Ishikawa (cell line): ENCODE measurements around the gene KRT84.

Experiments
- CEBPB ChIP-seq: IDR thresholded peaks from 2 replicates; pipeline ENCODE4 v1.6.1; 2012
- CREB1 ChIP-seq: IDR thresholded peaks from 2 replicates; pipeline ENCODE4 v1.6.1; 2012; ENCODE audit warnings: low read depth
- EGR1 ChIP-seq: IDR thresholded peaks from 2 replicates; pipeline ENCODE4 v1.6.1; 2012
- EP300 ChIP-seq: IDR thresholded peaks from 2 replicates; pipeline ENCODE4 v1.6.1; 2012; ENCODE audit warnings: borderline replicate concordance
- FOXM1 ChIP-seq: IDR thresholded peaks from 2 replicates; pipeline ENCODE4 v1.6.1; 2012; ENCODE audit warnings: low read depth, borderline replicate concordance
- MAX ChIP-seq: IDR thresholded peaks from 2 replicates; pipeline ENCODE4 v1.6.1; 2012
- NFIC ChIP-seq: IDR thresholded peaks from 2 replicates; pipeline ENCODE4 v1.6.1; 2012
- RAD21 ChIP-seq: IDR thresholded peaks from 2 replicates; pipeline ENCODE4 v1.6.1; 2012; ENCODE audit warnings: low read depth
- REST ChIP-seq: IDR thresholded peaks from 2 replicates; pipeline ENCODE4 v1.6.1; 2012; ENCODE audit warnings: low read depth, mild to moderate bottlenecking
- TAF1 ChIP-seq: IDR thresholded peaks from 2 replicates; pipeline ENCODE4 v1.6.1; 2012; ENCODE audit warnings: low read depth, mild to moderate bottlenecking
- TCF12 ChIP-seq: IDR thresholded peaks from 2 replicates; pipeline ENCODE4 v1.6.1; 2012; ENCODE audit warnings: low read depth
- TEAD4 ChIP-seq: IDR thresholded peaks from 2 replicates; pipeline ENCODE4 v1.6.1; 2012
- USF1 ChIP-seq: IDR thresholded peaks from 2 replicates; pipeline ENCODE4 v1.6.1; 2012
- YY1 ChIP-seq: IDR thresholded peaks from 2 replicates; pipeline ENCODE4 v1.6.1; 2012; ENCODE audit warnings: low read depth
- ZBTB7A ChIP-seq: IDR thresholded peaks from 2 replicates; pipeline ENCODE4 v1.6.1; 2012; ENCODE audit warnings: low read depth

The KRT84 gene

GRCh38 chr12:52385226-52385702 lies at the start of gene KRT84:
TSS of gene KRT84 (minus strand) at chr12:52385652. CDS start at chr12:52385585, 67 bp downstream.
- TF ChIP-seq CEBPB: no peak
- TF ChIP-seq TEAD4: no peak
- no peak for TF ChIP-seq EP300
- no peak for TF ChIP-seq CREB1
- TF ChIP-seq RAD21: no peak
- TF ChIP-seq ZBTB7A: no peak
- TF ChIP-seq TCF12: no peak

GRCh38 chr12:52434760-52435530 lies 49.5 kb upstream of the KRT84 start:
- TF ChIP-seq REST: no peak
- TF ChIP-seq EGR1: no peak
- TF ChIP-seq EP300: no peak
- no peak for TF ChIP-seq TCF12
- TF ChIP-seq NFIC: no peak

GRCh38 chr12:52434081-52434733 lies 48.8 kb upstream of the KRT84 start, which contains the start of gene KRT75:
TSS of gene KRT75 (minus strand) at chr12:52434371. CDS start at chr12:52434304, 67 bp downstream.
- TF ChIP-seq EGR1 (no peak), EP300 (no peak)

- TF ChIP-seq CREB1 (no peak), EGR1 (no peak), USF1 (no peak)
Measured at GRCh38 chr12:52433501-52434080, 48.1 kb upstream of the KRT84 start.

- TF ChIP-seq ZBTB7A: no peak
- TF ChIP-seq TAF1: no peak
- TF ChIP-seq YY1: no peak
- no peak for TF ChIP-seq EGR1
- no peak for TF ChIP-seq TEAD4
- TF ChIP-seq RAD21: no peak
- TF ChIP-seq NFIC: no peak
- TF ChIP-seq USF1: no peak
- TF ChIP-seq EP300: no peak
- no peak for TF ChIP-seq TCF12
- no peak for TF ChIP-seq CREB1
- TF ChIP-seq CEBPB: no peak
- no peak for TF ChIP-seq FOXM1
- TF ChIP-seq REST: no peak
- TF ChIP-seq MAX: no peak
Measured at GRCh38 chr12:52432559-52433207, 47.2 kb upstream of the KRT84 start.

GRCh38 chr12:52428121-52428520 lies 42.7 kb upstream of the KRT84 start:
- no peak for TF ChIP-seq REST
